Measurements from ENCODE around the gene KRT37. TPM values are rescaled to one million over a fixed set of nuclear protein-coding genes. Genes with fewer than 3 reads are reported as not detected.

The KRT37 gene
- total RNA-seq, 4 donors from 2014 or later, result not detected

- H3K27me3 ChIP-seq, result peaks cover 10% of the 10 kb centered on the region
- WGBS, 2 donors (ENCODE audit: low coverage in 1 of 2), result 84 to 91% methylated on average over 3 of the region's 3 CpGs
- no peak overlapping the region for H3K4me3 ChIP-seq
- H3K27ac ChIP-seq, result no peak overlapping the region
- no peaks in the 10 kb centered on the region for H3K36me3 ChIP-seq
- no peak for ATAC-seq
- TF ChIP-seq POLR2A (IDR thresholded peaks at IDR 0.05), result no peak
- no peak for TF ChIP-seq EP300 (IDR thresholded peaks at IDR 0.05)
- no peak for TF ChIP-seq CTCF (IDR thresholded peaks at IDR 0.05)
- no peak for TF ChIP-seq POLR2AphosphoS5 (IDR thresholded peaks at IDR 0.05)
- peaks cover 0 to 15% (median 0%) of the 10 kb centered on the region in 3 donors for H3K4me1 ChIP-seq
- H3K9me3 ChIP-seq, result peaks cover 0 to 14% (median 0%) of the 10 kb centered on the region in 3 donors
Measured at GRCh38 chr17:41453066-41453465, 28.7 kb upstream of the KRT37 start.

DNA sequence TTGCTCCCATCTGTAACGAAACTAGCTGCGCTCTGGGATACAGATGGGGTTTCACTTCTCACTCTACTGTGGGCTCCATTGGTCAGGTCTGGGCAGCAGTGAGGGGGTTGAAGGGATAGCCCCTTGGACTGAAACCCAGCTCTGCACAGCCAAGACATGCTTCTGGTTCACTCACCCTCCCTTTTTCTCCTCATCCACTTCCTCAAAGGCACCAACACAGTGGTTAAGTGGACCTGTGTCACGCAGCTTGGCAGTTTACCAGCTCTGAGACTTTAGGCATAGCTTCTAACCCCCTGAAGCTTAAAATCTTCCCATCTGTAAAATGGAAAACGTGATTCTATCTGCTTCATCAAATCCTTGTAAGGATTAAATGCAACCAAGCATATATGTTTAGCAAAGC lies 27.9 kb upstream of the KRT37 start:
- Histone ChIP-seq H3K9me3 (peaks cover 0 to 14% (median 0%) of the 10 kb centered on the region in 3 donors), H3K36me3 (no peaks in the 10 kb centered on the region), H3K27me3 (peaks cover 10% of the 10 kb centered on the region), H3K4me1 (peaks cover 0 to 8% (median 0%) of the 10 kb centered on the region in 3 donors), H3K4me3 (no peak overlapping the region), H3K27ac (no peak overlapping the region)
- WGBS, 2 donors (ENCODE audit: low coverage in 1 of 2), result 29 to 51% methylated on average over 2 of the region's 4 CpGs
- TF ChIP-seq POLR2A (IDR thresholded peaks at IDR 0.05) (no peak), EP300 (IDR thresholded peaks at IDR 0.05) (no peak), POLR2AphosphoS5 (IDR thresholded peaks at IDR 0.05) (no peak), CTCF (IDR thresholded peaks at IDR 0.05) (no peak)
- no peak for ATAC-seq

DNA sequence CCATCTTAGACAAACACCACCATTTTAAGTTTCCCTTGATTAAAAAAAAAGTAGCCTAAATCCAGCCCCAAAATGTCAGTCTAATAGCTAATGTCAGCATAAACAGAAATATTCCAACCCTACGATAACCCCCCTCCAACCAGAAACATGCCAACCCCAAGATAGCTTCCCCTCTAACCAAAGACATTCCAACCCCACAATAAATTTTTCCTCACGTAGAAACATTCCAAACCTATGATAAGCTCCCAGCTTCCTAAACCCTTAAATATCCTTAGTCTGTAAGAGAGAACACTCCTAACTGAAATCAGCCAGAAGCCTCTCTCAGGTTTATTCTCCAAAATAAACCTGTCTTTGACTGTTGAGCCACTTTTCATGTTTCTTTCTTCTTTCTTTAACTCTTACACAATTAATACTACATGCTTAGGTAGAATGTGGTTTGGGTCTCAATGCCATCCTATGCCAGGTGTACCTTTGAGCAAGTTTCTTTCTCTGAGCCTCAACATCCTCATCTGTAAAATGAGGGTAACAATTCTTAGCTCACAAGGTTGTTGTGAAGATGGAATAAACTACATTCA lies 26.9 kb upstream of the KRT37 start:
- Histone ChIP-seq H3K36me3 (no peaks in the 10 kb centered on the region), H3K27ac (no peak overlapping the region), H3K9me3 (peaks cover 0 to 14% (median 0%) of the 10 kb centered on the region in 3 donors), H3K27me3 (peaks cover 10% of the 10 kb centered on the region), H3K4me1 (no peaks in the 10 kb centered on the region), H3K4me3 (no peak overlapping the region)
- WGBS, 2 donors (ENCODE audit: low coverage in 1 of 2), result 57 to 73% methylated on average over 2 of the region's 2 CpGs
- TF ChIP-seq POLR2A (IDR thresholded peaks at IDR 0.05), result no peak
- no peak for TF ChIP-seq POLR2AphosphoS5 (IDR thresholded peaks at IDR 0.05)
- TF ChIP-seq EP300 (IDR thresholded peaks at IDR 0.05), result no peak
- TF ChIP-seq CTCF (IDR thresholded peaks at IDR 0.05), result no peak
- ATAC-seq, result no peak

GRCh38 chr17:41449008-41449407 lies 24.6 kb upstream of the KRT37 start:
- no peaks in the 10 kb centered on the region for H3K4me1 ChIP-seq
- no peak overlapping the region for H3K27ac ChIP-seq
- H3K36me3 ChIP-seq, result no peaks in the 10 kb centered on the region
- ATAC-seq, result no peak
- 86% methylated on average over 3 of the region's 6 CpGs; no CpG with 5 or more reads in 1 of the 2 donors for WGBS, 2 donors (ENCODE audit: low coverage in 1 of 2)
- peaks cover 17% of the 10 kb centered on the region for H3K27me3 ChIP-seq
- TF ChIP-seq EP300 (IDR thresholded peaks at IDR 0.05) (no peak), CTCF (IDR thresholded peaks at IDR 0.05) (no peak), POLR2A (IDR thresholded peaks at IDR 0.05) (no peak), POLR2AphosphoS5 (IDR thresholded peaks at IDR 0.05) (no peak)
- H3K4me3 ChIP-seq, result no peak overlapping the region
- peaks cover 0 to 14% (median 0%) of the 10 kb centered on the region in 3 donors for H3K9me3 ChIP-seq

GRCh38 chr17:41448506-41448905 lies 24.1 kb upstream of the KRT37 start:
- ATAC-seq, result no peak
- WGBS, 2 donors (ENCODE audit: low coverage in 1 of 2), result 70% methylated on average over 2 of the region's 2 CpGs; no CpG with 5 or more reads in 1 of the 2 donors

More at GRCh38 chr17:41448506-41448905, 24.1 kb upstream of the KRT37 start:
- H3K36me3 ChIP-seq, result no peaks in the 10 kb centered on the region
- peaks cover 0 to 14% (median 0%) of the 10 kb centered on the region in 3 donors for H3K9me3 ChIP-seq
- H3K27me3 ChIP-seq, result peaks cover 17% of the 10 kb centered on the region
- no peak overlapping the region for H3K4me3 ChIP-seq
- no peak overlapping the region for H3K27ac ChIP-seq
- TF ChIP-seq POLR2A (IDR thresholded peaks at IDR 0.05) (no peak), EP300 (IDR thresholded peaks at IDR 0.05) (no peak), CTCF (IDR thresholded peaks at IDR 0.05) (no peak), POLR2AphosphoS5 (IDR thresholded peaks at IDR 0.05) (no peak)
- H3K4me1 ChIP-seq, result no peaks in the 10 kb centered on the region
